GM12874 (cell line): ENCODE data around the gene TRIM15.

Source experiments
- CTCF ChIP-seq: IDR thresholded peaks from 2 replicates; pipeline ENCODE4 v1.5.1; 2011; ENCODE audit warnings: low read depth, mild to moderate bottlenecking, control low read depth, low read length, moderate library complexity; ENCODE audit not compliant: insufficient read depth

The TRIM15 gene

GRCh38 chr6:30216096-30216495 lies 52.8 kb downstream of the TRIM15 start:
- no peak for TF ChIP-seq CTCF

- TF ChIP-seq CTCF = peak; percentile 83
These were observed 55.9 kb downstream of the TRIM15 start for GRCh38 chr6:30219244-30219643.
